Trophoblast cell (in vitro differentiated cells and primary cell): ENCODE data around the gene SARS1.

Experiments used
- DNase-seq, 2 donors: peaks; one replicate each; pipeline ENCODE4 v3.0.0-alpha.2; 2016
- H2AFZ ChIP-seq: 2 replicates; pipeline ENCODE4 v1.6.1; 2013; ENCODE audit warnings: low read length, moderate library complexity, mild to moderate bottlenecking; ENCODE audit not compliant: insufficient read depth, poor library complexity
- H2AK5ac ChIP-seq: 2 replicates; pipeline ENCODE4 v1.6.1; 2013; ENCODE audit warnings: mild to moderate bottlenecking, low read length
- H2BK120ac ChIP-seq: 2 replicates; pipeline ENCODE4 v1.6.1; 2013; ENCODE audit warnings: low read length, mild to moderate bottlenecking, moderate library complexity; ENCODE audit not compliant: insufficient read depth, poor library complexity
- H2BK12ac ChIP-seq: 2 replicates; pipeline ENCODE4 v1.6.1; 2013; ENCODE audit warnings: mild to moderate bottlenecking, low read length, moderate library complexity
- H2BK5ac ChIP-seq: 2 replicates; pipeline ENCODE4 v1.6.1; 2013; ENCODE audit warnings: low read length, low read depth, moderate library complexity, mild to moderate bottlenecking; ENCODE audit not compliant: poor library complexity
- H3K14ac ChIP-seq: 2 replicates; pipeline ENCODE4 v1.6.1; 2013; ENCODE audit warnings: mild to moderate bottlenecking, low read length
- H3K18ac ChIP-seq: 2 replicates; pipeline ENCODE4 v1.6.1; 2013; ENCODE audit warnings: mild to moderate bottlenecking, low read length
- H3K23ac ChIP-seq: 2 replicates; pipeline ENCODE4 v1.6.1; 2013; ENCODE audit warnings: low read length
- H3K27ac ChIP-seq: 2 replicates; pipeline ENCODE4 v1.5.1; 2013; ENCODE audit warnings: low read depth, mild to moderate bottlenecking, inconsistent platforms, low read length, moderate library complexity
- H3K27me3 ChIP-seq: 2 replicates; pipeline ENCODE4 v1.6.1; 2013; ENCODE audit warnings: inconsistent platforms, mild to moderate bottlenecking, low read length, moderate library complexity; ENCODE audit not compliant: insufficient read depth
- H3K36me3 ChIP-seq, 2 experiments: 1 replicate in 1 of 2; 2 replicates in 1 of 2; pipeline ENCODE4 v1.6.1; 2013; ENCODE audit warnings: low read length in 2 of 2, mild to moderate bottlenecking in 2 of 2, moderate library complexity in 1 of 2; ENCODE audit not compliant: insufficient read depth in 2 of 2, control insufficient read depth in 1 of 2
- H3K4ac ChIP-seq: 2 replicates; pipeline ENCODE4 v1.6.1; 2013; ENCODE audit warnings: low read depth, mild to moderate bottlenecking, low read length, moderate library complexity
- H3K4me1 ChIP-seq, 2 experiments: 1 replicate in 1 of 2; 2 replicates in 1 of 2; pipeline ENCODE4 v1.6.1; 2013; ENCODE audit warnings: low read length in 2 of 2, mild to moderate bottlenecking in 2 of 2, moderate library complexity in 1 of 2; ENCODE audit not compliant: insufficient read depth in 2 of 2, control insufficient read depth in 1 of 2
- H3K4me2 ChIP-seq: 2 replicates; pipeline ENCODE4 v1.6.1; 2013; ENCODE audit warnings: inconsistent platforms, mild to moderate bottlenecking, low read length, moderate library complexity
- H3K4me3 ChIP-seq: 2 replicates; pipeline ENCODE4 v1.5.1; 2013; ENCODE audit warnings: mild to moderate bottlenecking, low read depth, low read length, inconsistent platforms
- H3K79me1 ChIP-seq: one replicate; pipeline ENCODE4 v1.6.1; 2013; ENCODE audit warnings: low read length
- H3K79me2 ChIP-seq: 2 replicates; pipeline ENCODE4 v1.6.1; 2013; ENCODE audit warnings: low read length, mild to moderate bottlenecking; ENCODE audit not compliant: control insufficient read depth, insufficient read depth, poor library complexity
- H3K9ac ChIP-seq: 2 replicates; pipeline ENCODE4 v1.6.1; 2013; ENCODE audit warnings: mild to moderate bottlenecking, low read length
- H3K9me3 ChIP-seq: 2 replicates; pipeline ENCODE4 v1.6.1; 2013; ENCODE audit warnings: low read depth, mild to moderate bottlenecking, control low read depth, inconsistent platforms, low read length; ENCODE audit not compliant: insufficient read depth
- H4K12ac ChIP-seq: 2 replicates; pipeline ENCODE4 v1.6.1; 2013; ENCODE audit warnings: low read depth, mild to moderate bottlenecking, low read length, moderate library complexity
- H4K8ac ChIP-seq: 2 replicates; pipeline ENCODE4 v1.6.1; 2013; ENCODE audit warnings: low read depth, mild to moderate bottlenecking, low read length, moderate library complexity
- H4K91ac ChIP-seq: one replicate; pipeline ENCODE4 v1.6.1; 2013; ENCODE audit warnings: low read depth, mild to moderate bottlenecking, low read length, moderate library complexity
- WGBS: extraction: QIAGEN DNeasy Blood & Tissue Kit; methylation state at CpG from one replicate; pipeline ENCODE4 v1.1.7; 2013; ENCODE audit warnings: missing lambda C conversion rate; ENCODE audit not compliant: insufficient read length, insufficient coverage; ENCODE audit errors: extremely low coverage; 5-methylcytosine and 5-hydroxymethylcytosine counted together

SARS1 gene

DNA sequence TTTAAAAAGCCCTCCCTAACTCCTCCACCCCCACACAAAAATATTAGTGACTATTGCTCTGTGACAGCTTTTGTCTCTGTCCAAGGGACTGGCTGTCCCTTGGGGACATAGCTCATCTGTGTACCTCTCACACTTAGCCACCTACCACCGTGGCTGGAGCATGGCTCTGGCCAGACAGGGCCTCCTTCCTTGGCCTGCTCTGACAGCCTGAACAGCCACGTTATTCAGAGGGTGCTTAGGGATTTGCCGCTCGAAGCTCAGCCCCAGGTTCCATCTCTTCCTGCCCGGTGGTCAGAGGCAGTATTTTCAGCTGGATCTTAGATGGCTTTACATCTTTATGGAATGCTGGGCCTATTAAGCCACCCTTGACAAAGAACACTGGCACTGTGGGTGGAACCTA, 29.5 kb downstream of the SARS1 start:
- no peaks in the 10 kb centered on the region for H3K9me3 ChIP-seq
- no peak overlapping the region for H2BK120ac ChIP-seq
- H3K27me3 ChIP-seq, result no peaks in the 10 kb centered on the region
- peaks cover 12 to 22% of the 10 kb centered on the region in 2 experiments for H3K4me1 ChIP-seq
- H3K14ac ChIP-seq, result no peak overlapping the region
- H3K23ac ChIP-seq, result no peak overlapping the region
- H3K79me2 ChIP-seq, result no peaks in the 10 kb centered on the region
- no peak for DNase-seq
- no peak overlapping the region for H2AFZ ChIP-seq
- peaks cover 6 to 16% of the 10 kb centered on the region in 2 experiments for H3K36me3 ChIP-seq
- H4K12ac ChIP-seq, result no peak overlapping the region
- WGBS, result no CpG with 5 or more reads among the region's 5 CpGs
- no peak overlapping the region for H2BK5ac ChIP-seq
- no peak overlapping the region for H3K27ac ChIP-seq
- no peak overlapping the region for H4K8ac ChIP-seq
- no peak overlapping the region for H2BK12ac ChIP-seq
- no peak overlapping the region for H3K4ac ChIP-seq
- no peak overlapping the region for H3K4me2 ChIP-seq
- no peaks in the 10 kb centered on the region for H3K79me1 ChIP-seq
- no peak overlapping the region for H3K9ac ChIP-seq
- no peak overlapping the region for H3K4me3 ChIP-seq
- no peak overlapping the region for H2AK5ac ChIP-seq
- no peak overlapping the region for H4K91ac ChIP-seq
- H3K18ac ChIP-seq, result no peak overlapping the region

- no peak overlapping the region for H2AFZ ChIP-seq
- H3K9me3 ChIP-seq, result no peaks in the 10 kb centered on the region
- H2BK12ac ChIP-seq, result no peak overlapping the region
- no peak overlapping the region for H4K8ac ChIP-seq
- H3K27me3 ChIP-seq, result no peaks in the 10 kb centered on the region
- H3K4me2 ChIP-seq, result no peak overlapping the region
- H3K18ac ChIP-seq, result no peak overlapping the region
- no peak overlapping the region for H2AK5ac ChIP-seq
- H3K36me3 ChIP-seq, result peaks cover 3 to 10% of the 10 kb centered on the region in 2 experiments
- no peak overlapping the region for H4K12ac ChIP-seq
- H3K4me3 ChIP-seq, result no peak overlapping the region
- H2BK120ac ChIP-seq, result no peak overlapping the region
- H3K4ac ChIP-seq, result no peak overlapping the region
- H4K91ac ChIP-seq, result no peak overlapping the region
- no CpG with 5 or more reads among the region's 8 CpGs for WGBS
- H3K79me2 ChIP-seq, result no peaks in the 10 kb centered on the region
- H2BK5ac ChIP-seq, result no peak overlapping the region
- H3K14ac ChIP-seq, result no peak overlapping the region
- no peaks in the 10 kb centered on the region for H3K79me1 ChIP-seq
- H3K23ac ChIP-seq, result no peak overlapping the region
- H3K4me1 ChIP-seq, result peaks cover 13 to 29% of the 10 kb centered on the region in 2 experiments
- H3K27ac ChIP-seq, result no peak overlapping the region
- DNase-seq, result no peak
- no peak overlapping the region for H3K9ac ChIP-seq
Measured at GRCh38 chr1:109243860-109244552, 30.3 kb downstream of the SARS1 start.

- Histone ChIP-seq H4K12ac (no peak overlapping the region), H3K79me2 (no peaks in the 10 kb centered on the region), H3K27ac (no peak overlapping the region), H3K4ac (no peak overlapping the region), H3K18ac (no peak overlapping the region), H3K14ac (no peak overlapping the region), H3K9ac (no peak overlapping the region), H3K4me1 (peaks cover 15 to 24% of the 10 kb centered on the region in 2 experiments), H2AFZ (no peak overlapping the region), H4K8ac (no peak overlapping the region), H2AK5ac (no peak overlapping the region), H2BK5ac (no peak overlapping the region), H3K79me1 (peaks cover 2% of the 10 kb centered on the region), H3K36me3 (peaks cover 0 to 6% of the 10 kb centered on the region in 2 experiments), H4K91ac (no peak overlapping the region), H3K23ac (no peak overlapping the region), H2BK120ac (no peak overlapping the region), H3K27me3 (no peaks in the 10 kb centered on the region), H2BK12ac (no peak overlapping the region), H3K9me3 (peaks cover under 1% of the 10 kb centered on the region), H3K4me2 (no peak overlapping the region), H3K4me3 (no peak overlapping the region)
- WGBS, result no CpG with 5 or more reads among the region's 7 CpGs
- no peak for DNase-seq
Measured at GRCh38 chr1:109246141-109246551, 32.4 kb downstream of the SARS1 start.

GRCh38 chr1:109247401-109248365, 34.0 kb downstream of the SARS1 start:
- Histone ChIP-seq H2BK120ac (no peak overlapping the region), H3K4me3 (no peak overlapping the region), H4K91ac (no peak overlapping the region), H3K27ac (no peak overlapping the region), H3K4me2 (no peak overlapping the region), H4K12ac (no peak overlapping the region), H3K9ac (no peak overlapping the region), H3K79me1 (peaks cover 2% of the 10 kb centered on the region), H3K18ac (no peak overlapping the region), H3K27me3 (no peaks in the 10 kb centered on the region), H2AFZ (no peak overlapping the region), H3K23ac (no peak overlapping the region), H4K8ac (no peak overlapping the region), H3K79me2 (no peaks in the 10 kb centered on the region), H2BK12ac (no peak overlapping the region), H2AK5ac (no peak overlapping the region), H2BK5ac (no peak overlapping the region), H3K4me1 (peaks cover 12 to 15% of the 10 kb centered on the region in 2 experiments), H3K4ac (no peak overlapping the region), H3K14ac (no peak overlapping the region), H3K9me3 (peaks cover 9% of the 10 kb centered on the region), H3K36me3 (peaks cover 12 to 19% of the 10 kb centered on the region in 2 experiments)
- DNase-seq, result no peak
- WGBS, result no CpG with 5 or more reads among the region's 8 CpGs
